ENCODE data around the gene FAM43B.

FAM43B gene

GRCh38 chr1:20558191-20558590 lies 5.8 kb downstream of the FAM43B start:
- Histone ChIP-seq H4K20me1 (ENCODE audit: insufficient read depth, low read length) (no peaks in the 10 kb centered on the region), H3K9ac (ENCODE audit: low read length) (no peak overlapping the region), H3K27ac (ENCODE audit: low read depth, low read length, poor library complexity, severe bottlenecking) (no peak overlapping the region), H3K79me2 (ENCODE audit: insufficient read depth, low read length) (no peaks in the 10 kb centered on the region), H3F3A (ENCODE audit: insufficient read depth, low read length) (no peaks in the 10 kb centered on the region), H3K4me2 (ENCODE audit: low read length) (no peak overlapping the region), H3K4me1 (ENCODE audit: insufficient read depth, low read length, severe bottlenecking) (no peaks in the 10 kb centered on the region), H3K36me3 (ENCODE audit: insufficient read depth, low read length) (no peaks in the 10 kb centered on the region), H3K27me3 (ENCODE audit: insufficient read depth, low read length) (peaks cover 6% of the 10 kb centered on the region; the same call in 1 of the 2 replicates), H2AFZ (ENCODE audit: low read length) (no peak overlapping the region), H3K9me2 (ENCODE audit: low read depth, low read length) (no peaks in the 10 kb centered on the region), H3K4me3 (ENCODE audit: low read depth, low read length, poor library complexity, severe bottlenecking) (no peak overlapping the region), H3K9me3 (ENCODE audit: low read length) (no peaks in the 10 kb centered on the region)
- no peak for TF ChIP-seq CTCF (IDR thresholded peaks at IDR 0.05; ENCODE audit: low read length)
- no peak for TF ChIP-seq EZH2 (IDR thresholded peaks at IDR 0.05; ENCODE audit: borderline replicate concordance, low read length)

- Histone ChIP-seq H4K20me1 (ENCODE audit: insufficient read depth, low read length) (no peaks in the 10 kb centered on the region), H2AFZ (ENCODE audit: low read length) (no peak overlapping the region), H3K27me3 (ENCODE audit: insufficient read depth, low read length) (peaks cover 8% of the 10 kb centered on the region; the same call in 1 of the 2 replicates), H3K27ac (ENCODE audit: low read depth, low read length, poor library complexity, severe bottlenecking) (no peak overlapping the region), H3K79me2 (ENCODE audit: insufficient read depth, low read length) (no peaks in the 10 kb centered on the region), H3K4me1 (ENCODE audit: insufficient read depth, low read length, severe bottlenecking) (no peaks in the 10 kb centered on the region), H3K36me3 (ENCODE audit: insufficient read depth, low read length) (no peaks in the 10 kb centered on the region), H3F3A (ENCODE audit: insufficient read depth, low read length) (no peaks in the 10 kb centered on the region), H3K4me3 (ENCODE audit: low read depth, low read length, poor library complexity, severe bottlenecking) (no peak overlapping the region), H3K9ac (ENCODE audit: low read length) (no peak overlapping the region), H3K4me2 (ENCODE audit: low read length) (no peak overlapping the region), H3K9me3 (ENCODE audit: low read length) (no peaks in the 10 kb centered on the region), H3K9me2 (ENCODE audit: low read depth, low read length) (no peaks in the 10 kb centered on the region)
- TF ChIP-seq EZH2 (IDR thresholded peaks at IDR 0.05; ENCODE audit: borderline replicate concordance, low read length) (no peak), CTCF (IDR thresholded peaks at IDR 0.05; ENCODE audit: low read length) (no peak)
These were observed 8.6 kb downstream of the FAM43B start for GRCh38 chr1:20560966-20561365.

- peaks cover 4% of the 10 kb centered on the region; the same call in 1 of the 2 replicates for H3K27me3 ChIP-seq (ENCODE audit: insufficient read depth, low read length)
- no peak for TF ChIP-seq EZH2 (IDR thresholded peaks at IDR 0.05; ENCODE audit: borderline replicate concordance, low read length)
- no peak for TF ChIP-seq CTCF (IDR thresholded peaks at IDR 0.05; ENCODE audit: low read length)
- no peak overlapping the region for H2AFZ ChIP-seq (ENCODE audit: low read length)
- no peak overlapping the region for H3K27ac ChIP-seq (ENCODE audit: low read depth, low read length, poor library complexity, severe bottlenecking)
- H4K20me1 ChIP-seq (ENCODE audit: insufficient read depth, low read length), result no peaks in the 10 kb centered on the region
- no peak overlapping the region for H3K4me2 ChIP-seq (ENCODE audit: low read length)
- no peaks in the 10 kb centered on the region for H3F3A ChIP-seq (ENCODE audit: insufficient read depth, low read length)
- no peaks in the 10 kb centered on the region for H3K9me3 ChIP-seq (ENCODE audit: low read length)
- no peak overlapping the region for H3K4me3 ChIP-seq (ENCODE audit: low read depth, low read length, poor library complexity, severe bottlenecking)
- H3K79me2 ChIP-seq (ENCODE audit: insufficient read depth, low read length), result no peaks in the 10 kb centered on the region
- no peaks in the 10 kb centered on the region for H3K36me3 ChIP-seq (ENCODE audit: insufficient read depth, low read length)
- H3K4me1 ChIP-seq (ENCODE audit: insufficient read depth, low read length, severe bottlenecking), result no peaks in the 10 kb centered on the region
- H3K9ac ChIP-seq (ENCODE audit: low read length), result no peak overlapping the region
- H3K9me2 ChIP-seq (ENCODE audit: low read depth, low read length), result no peaks in the 10 kb centered on the region
These were observed 12.9 kb downstream of the FAM43B start for GRCh38 chr1:20565234-20565633.
